Stimulated activated naive CD8-positive, alpha-beta T cell treated with anti-CD3 and anti-CD28 coated beads, Interleukin-15, Interleukin-2, amounts not matched to agents 100 ng/mL and 50 ng/mL, for 24 hours (primary cell): ENCODE results near the gene PRKAR2B.
A peak's percentile ranks its signal among the peaks of the same experiment; 100 is the strongest.

ENCODE experiments used
- H3K27ac Mint-ChIP-seq: one replicate; pipeline ENCODE4 v1.8.0; 2021; ENCODE audit warnings: mild to moderate bottlenecking, mixed read lengths
- H3K27me3 Mint-ChIP-seq: one replicate; pipeline ENCODE4 v1.8.0; 2021; ENCODE audit warnings: mixed read lengths
- H3K36me3 Mint-ChIP-seq: one replicate; pipeline ENCODE4 v1.8.0; 2021; ENCODE audit warnings: low read depth, mixed read lengths
- H3K4me1 Mint-ChIP-seq: one replicate; pipeline ENCODE4 v1.8.0; 2021; ENCODE audit warnings: low read depth, mixed read lengths
- H3K4me3 Mint-ChIP-seq: one replicate; pipeline ENCODE4 v1.8.0; 2021; ENCODE audit warnings: mild to moderate bottlenecking, mixed read lengths
- H3K9me3 Mint-ChIP-seq: one replicate; pipeline ENCODE4 v1.8.0; 2021; ENCODE audit warnings: mixed read lengths

Gene PRKAR2B

GRCh38 chr7:107103369-107103768 lies 58.9 kb downstream of the PRKAR2B start:
- Mint-ChIP-seq H3K27me3 (peaks cover 3% of the 10 kb centered on the region), H3K27ac (no peak overlapping the region), H3K4me3 (no peak overlapping the region), H3K4me1 (peaks cover 5% of the 10 kb centered on the region), H3K36me3 (no peaks in the 10 kb centered on the region), H3K9me3 (no peaks in the 10 kb centered on the region)

DNA sequence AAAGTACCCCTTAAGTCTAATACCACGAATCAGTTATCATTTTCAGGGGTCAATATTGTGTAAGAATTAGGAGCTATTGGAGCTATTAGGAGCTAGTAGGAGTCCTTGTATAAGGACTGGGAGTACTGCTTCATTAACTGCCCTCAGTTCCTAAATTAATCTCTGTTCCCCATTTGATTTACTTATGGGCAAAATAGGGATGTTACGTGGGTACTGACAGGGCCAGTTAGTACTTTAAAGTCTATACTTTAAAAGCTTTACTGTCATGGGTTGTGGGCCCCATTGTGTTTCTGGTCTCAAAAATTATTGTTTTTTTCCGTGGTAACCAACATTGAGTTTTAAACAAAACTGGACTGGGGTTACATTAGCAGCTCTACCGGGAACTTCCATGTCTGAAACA lies 60.3 kb downstream of the PRKAR2B start:
- H3K27me3 Mint-ChIP-seq = peaks cover 3% of the 10 kb centered on the region
- peaks cover 5% of the 10 kb centered on the region for H3K4me1 Mint-ChIP-seq
- no peak overlapping the region for H3K4me3 Mint-ChIP-seq
- H3K27ac Mint-ChIP-seq = no peak overlapping the region
- H3K9me3 Mint-ChIP-seq = no peaks in the 10 kb centered on the region
- H3K36me3 Mint-ChIP-seq = no peaks in the 10 kb centered on the region

GRCh38 chr7:107105591-107106245 lies 61.2 kb downstream of the PRKAR2B start:
- Mint-ChIP-seq H3K4me3 (no peak overlapping the region), H3K36me3 (no peaks in the 10 kb centered on the region), H3K4me1 (peaks cover 5% of the 10 kb centered on the region), H3K27me3 (peaks cover 3% of the 10 kb centered on the region), H3K9me3 (no peaks in the 10 kb centered on the region), H3K27ac (no peak overlapping the region)

DNA sequence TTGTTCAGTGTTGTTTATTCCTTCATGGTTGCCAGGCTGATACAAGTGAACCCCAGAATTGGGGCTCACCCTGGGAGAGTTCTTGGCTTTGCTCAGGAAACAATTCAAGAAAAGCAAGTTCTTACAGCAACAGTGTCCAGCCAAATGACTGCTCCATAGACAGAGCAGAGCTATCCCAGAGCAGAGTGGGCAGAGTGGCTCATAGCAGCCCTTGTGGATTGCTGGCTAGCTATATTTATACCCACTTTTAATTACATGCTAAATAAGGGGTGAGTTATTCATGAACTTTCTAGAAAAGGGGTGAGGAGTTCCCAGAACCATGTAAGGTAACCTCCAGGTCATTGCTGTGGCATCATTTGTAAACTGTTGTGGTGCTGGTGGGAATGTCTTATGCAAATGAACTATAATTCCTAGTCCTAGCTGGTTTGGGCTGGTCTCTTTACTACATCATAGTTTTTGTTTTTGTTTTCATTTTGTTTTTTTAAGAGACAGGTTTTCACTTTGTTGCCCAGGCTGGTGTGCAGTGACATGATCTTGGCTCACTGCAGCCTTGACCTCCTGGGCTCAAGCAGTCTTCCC lies 64.4 kb downstream of the PRKAR2B start:
- no peaks in the 10 kb centered on the region for H3K36me3 Mint-ChIP-seq
- H3K27ac Mint-ChIP-seq = no peak overlapping the region
- H3K4me3 Mint-ChIP-seq = no peak overlapping the region

DNA sequence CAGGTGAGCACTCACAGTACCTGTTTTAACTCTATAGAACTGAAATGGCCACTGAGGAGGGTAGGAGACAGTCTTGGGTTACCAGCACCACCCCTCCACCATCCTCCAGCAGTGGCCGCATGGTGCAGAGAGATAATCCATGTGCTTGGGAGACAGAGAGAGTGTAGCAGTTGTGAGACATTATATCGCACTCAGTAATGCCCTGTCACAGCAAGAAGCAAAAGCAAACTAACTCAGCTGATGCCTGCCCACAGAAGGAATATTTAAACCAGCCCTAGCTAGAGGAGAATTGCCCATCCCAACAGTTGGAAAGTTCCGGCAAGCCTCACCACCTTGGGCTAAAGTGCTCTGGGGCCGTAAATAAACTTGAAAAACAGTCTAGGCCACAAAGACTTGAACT lies 65.5 kb downstream of the PRKAR2B start:
- Mint-ChIP-seq H3K9me3 (no peaks in the 10 kb centered on the region), H3K27me3 (peaks cover 3% of the 10 kb centered on the region), H3K27ac (no peak overlapping the region), H3K4me3 (no peak overlapping the region), H3K36me3 (no peaks in the 10 kb centered on the region), H3K4me1 (no peaks in the 10 kb centered on the region)

More for the DNA sequence above, 64.4 kb downstream of the PRKAR2B start:
- peaks cover 3% of the 10 kb centered on the region for H3K27me3 Mint-ChIP-seq
- no peaks in the 10 kb centered on the region for H3K4me1 Mint-ChIP-seq
- H3K9me3 Mint-ChIP-seq = no peaks in the 10 kb centered on the region

- Mint-ChIP-seq H3K27me3 (no peaks in the 10 kb centered on the region), H3K27ac (no peak overlapping the region), H3K4me1 (no peaks in the 10 kb centered on the region), H3K4me3 (no peak overlapping the region), H3K9me3 (no peaks in the 10 kb centered on the region), H3K36me3 (no peaks in the 10 kb centered on the region)
Observed at GRCh38 chr7:107111196-107111595, 66.7 kb downstream of the PRKAR2B start.

GRCh38 chr7:107113866-107114265 lies 69.4 kb downstream of the PRKAR2B start:
- no peaks in the 10 kb centered on the region for H3K27me3 Mint-ChIP-seq
- no peaks in the 10 kb centered on the region for H3K9me3 Mint-ChIP-seq
- no peaks in the 10 kb centered on the region for H3K36me3 Mint-ChIP-seq
- no peak overlapping the region for H3K27ac Mint-ChIP-seq
- no peak overlapping the region for H3K4me3 Mint-ChIP-seq
- H3K4me1 Mint-ChIP-seq = no peaks in the 10 kb centered on the region

DNA sequence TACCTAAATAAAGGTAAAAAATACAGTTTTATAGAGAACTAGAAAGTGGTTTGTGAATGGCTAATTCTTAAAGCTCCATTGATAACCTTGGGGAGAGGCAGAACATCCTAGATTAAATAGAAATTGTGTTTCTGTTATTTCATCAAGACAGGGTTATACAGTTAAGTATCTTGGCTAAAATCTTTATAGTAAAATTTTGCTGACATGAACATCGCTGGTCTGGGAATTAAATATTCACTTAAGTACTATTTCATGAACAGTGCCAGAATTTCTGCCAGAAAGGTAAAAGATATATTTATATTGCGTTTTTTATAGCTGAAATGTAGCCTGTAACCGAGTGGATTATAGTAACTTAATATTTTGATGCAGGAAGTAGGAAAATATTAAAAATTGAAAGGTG lies 70.6 kb downstream of the PRKAR2B start:
- H3K27me3 Mint-ChIP-seq = no peaks in the 10 kb centered on the region
- H3K27ac Mint-ChIP-seq = no peak overlapping the region
- no peak overlapping the region for H3K4me3 Mint-ChIP-seq
- H3K4me1 Mint-ChIP-seq = no peaks in the 10 kb centered on the region
- no peaks in the 10 kb centered on the region for H3K36me3 Mint-ChIP-seq
- no peaks in the 10 kb centered on the region for H3K9me3 Mint-ChIP-seq

- H3K27ac Mint-ChIP-seq = no peak overlapping the region
- no peaks in the 10 kb centered on the region for H3K4me1 Mint-ChIP-seq
- no peaks in the 10 kb centered on the region for H3K36me3 Mint-ChIP-seq
- H3K4me3 Mint-ChIP-seq = no peak overlapping the region
- no peaks in the 10 kb centered on the region for H3K27me3 Mint-ChIP-seq
- no peaks in the 10 kb centered on the region for H3K9me3 Mint-ChIP-seq
Observed at GRCh38 chr7:107115762-107116540, 71.4 kb downstream of the PRKAR2B start.

DNA sequence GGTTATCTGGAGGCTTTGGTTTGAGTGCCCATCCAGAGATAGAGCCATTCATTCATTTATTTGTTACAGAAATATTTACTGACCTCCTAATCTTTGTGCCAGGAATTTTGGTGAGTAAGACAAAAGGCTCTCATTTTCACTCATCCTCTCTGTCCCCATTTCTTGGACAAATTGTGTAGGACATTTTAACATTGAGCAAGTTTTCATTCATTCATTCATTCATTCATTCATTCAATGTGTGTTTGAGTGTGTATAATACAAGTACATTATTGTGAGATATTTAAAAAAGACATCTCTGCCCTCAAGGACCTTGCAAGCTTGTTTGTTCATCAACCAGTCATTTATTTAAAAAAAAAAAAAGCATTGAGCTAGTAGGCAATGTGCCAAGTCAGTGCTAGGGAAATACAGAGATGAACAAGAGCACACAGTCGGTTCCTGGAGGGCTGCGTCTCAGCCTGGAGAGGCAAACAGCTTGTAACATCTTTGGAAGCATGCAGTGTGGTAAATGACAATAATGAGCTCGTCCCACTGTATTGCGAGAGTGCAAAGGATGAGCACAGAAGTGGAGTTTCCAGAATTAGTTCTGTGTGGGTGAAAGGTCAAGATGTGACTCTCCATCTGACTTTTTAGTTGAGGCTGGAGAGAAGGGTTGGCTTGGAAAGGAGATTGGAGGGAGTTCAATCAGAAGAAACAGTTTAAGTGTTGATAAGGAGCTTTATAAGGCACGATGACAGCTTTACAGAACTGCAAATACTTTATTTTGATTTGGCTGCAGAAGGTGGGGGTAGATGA lies 73.8 kb downstream of the PRKAR2B start:
- no peaks in the 10 kb centered on the region for H3K27me3 Mint-ChIP-seq
- no peak overlapping the region for H3K27ac Mint-ChIP-seq
- H3K4me1 Mint-ChIP-seq = no peaks in the 10 kb centered on the region
- no peaks in the 10 kb centered on the region for H3K9me3 Mint-ChIP-seq
- H3K36me3 Mint-ChIP-seq = no peaks in the 10 kb centered on the region
- no peak overlapping the region for H3K4me3 Mint-ChIP-seq

- Mint-ChIP-seq H3K4me3 (no peak overlapping the region), H3K36me3 (no peaks in the 10 kb centered on the region), H3K4me1 (no peaks in the 10 kb centered on the region), H3K27me3 (no peaks in the 10 kb centered on the region), H3K9me3 (no peaks in the 10 kb centered on the region), H3K27ac (no peak overlapping the region)
Observed at GRCh38 chr7:107119376-107120105, 75.0 kb downstream of the PRKAR2B start.

DNA sequence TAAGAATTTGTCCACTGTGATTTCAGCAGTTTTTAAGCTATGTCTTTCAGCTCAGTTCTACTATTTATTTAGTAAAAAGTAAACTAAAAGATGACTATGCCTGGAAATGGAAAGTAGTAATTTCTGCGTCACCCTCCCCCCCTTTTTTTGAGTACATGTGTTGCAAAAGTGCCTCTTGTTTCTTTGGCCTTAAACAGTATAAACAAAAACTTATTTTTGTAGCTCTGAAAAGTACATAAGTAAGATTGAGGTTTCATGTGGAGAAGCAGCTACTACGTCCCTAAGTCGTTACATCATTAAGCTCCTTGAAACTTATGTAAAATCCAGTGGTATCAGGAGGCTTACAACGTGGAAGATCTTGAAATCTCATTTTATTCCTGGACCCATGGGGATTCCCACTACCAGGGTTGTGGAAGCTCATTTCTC lies 78.0 kb downstream of the PRKAR2B start:
- Mint-ChIP-seq H3K9me3 (no peaks in the 10 kb centered on the region), H3K27ac (no peak overlapping the region), H3K36me3 (no peaks in the 10 kb centered on the region), H3K4me1 (peaks cover 18% of the 10 kb centered on the region), H3K27me3 (no peaks in the 10 kb centered on the region), H3K4me3 (no peak overlapping the region)

DNA sequence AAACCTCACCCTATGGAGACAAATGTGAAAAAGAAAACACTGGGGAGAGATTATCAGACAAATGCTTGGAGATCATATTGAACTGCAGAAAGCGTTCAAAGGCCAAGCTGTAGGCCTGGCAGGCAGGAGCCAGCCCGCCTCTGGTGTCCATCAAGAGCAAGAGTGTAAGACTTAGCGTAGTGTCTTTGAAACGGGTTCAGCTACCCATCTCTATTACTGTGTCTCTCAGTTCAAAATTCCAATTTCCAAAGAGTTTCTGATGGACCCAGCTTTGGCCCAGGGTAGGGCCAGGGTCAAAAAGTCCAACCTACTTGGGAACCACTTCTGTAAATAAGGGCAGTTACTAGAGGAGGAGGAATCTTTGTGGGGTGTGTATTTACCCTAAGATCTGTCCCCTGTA lies 78.9 kb downstream of the PRKAR2B start:
- Mint-ChIP-seq H3K27ac (no peak overlapping the region), H3K4me1 (peaks cover 18% of the 10 kb centered on the region), H3K27me3 (no peaks in the 10 kb centered on the region), H3K4me3 (no peak overlapping the region), H3K36me3 (no peaks in the 10 kb centered on the region), H3K9me3 (no peaks in the 10 kb centered on the region)

DNA sequence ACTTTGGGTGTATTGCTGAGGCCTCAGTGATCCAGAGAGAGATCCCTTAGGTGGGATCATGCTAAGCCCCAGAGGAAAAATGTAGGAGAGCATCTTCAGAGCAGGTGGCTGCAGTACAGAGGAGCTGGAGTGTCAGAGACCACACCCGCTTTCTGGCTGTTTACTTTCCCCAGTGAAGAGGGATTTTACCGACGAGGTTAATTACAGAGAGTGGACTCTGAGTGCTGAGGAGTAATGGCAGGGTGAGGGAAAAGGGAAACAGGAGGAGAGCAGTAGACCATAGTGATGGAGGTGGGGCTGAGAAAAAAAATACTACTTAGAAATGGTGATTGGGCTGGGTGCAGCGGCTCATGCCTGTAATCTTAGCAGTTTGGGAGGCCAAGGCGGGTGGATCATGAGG lies 81.0 kb downstream of the PRKAR2B start:
- Mint-ChIP-seq H3K9me3 (no peaks in the 10 kb centered on the region), H3K4me3 (peak overlapping the region; percentile 65), H3K27me3 (no peaks in the 10 kb centered on the region), H3K4me1 (peaks cover 18% of the 10 kb centered on the region), H3K27ac (peak overlapping the region; percentile 78), H3K36me3 (no peaks in the 10 kb centered on the region)
